NB4 (cell line): ENCODE data around the gene PDE7B.
A peak's percentile ranks its signal among the peaks of the same experiment; 100 is the strongest.

Source experiments
- DNase-seq: peaks from one replicate; pipeline ENCODE4 v3.0.0; 2010; ENCODE audit warnings: low read depth
- H3K4me3 ChIP-seq: one replicate; pipeline ENCODE4 v1.5.1; 2011; ENCODE audit warnings: mild to moderate bottlenecking, low read depth, low read length, moderate library complexity
- CTCF ChIP-seq: IDR thresholded peaks from one replicate; pipeline ENCODE4 v1.5.1; 2012; ENCODE audit warnings: low read depth, low read length
- MAX ChIP-seq: IDR thresholded peaks from 2 replicates; pipeline ENCODE4 v1.6.1; 2011; ENCODE audit warnings: low read depth, low read length
- MYC ChIP-seq: IDR thresholded peaks from 2 replicates; pipeline ENCODE4 v1.6.1; 2011; ENCODE audit warnings: low read depth, low read length
- POLR2A ChIP-seq: IDR thresholded peaks from 2 replicates; pipeline ENCODE4 v1.6.1; 2011; ENCODE audit warnings: mild to moderate bottlenecking; ENCODE audit not compliant: insufficient read length; ENCODE audit errors: extremely low read depth

PDE7B gene

GRCh38 chr6:135994857-135995544, 143.5 kb downstream of the PDE7B start:
- peak; percentile 10 for DNase-seq
- no peak for TF ChIP-seq CTCF
- TF ChIP-seq MAX: no peak
- no peak for TF ChIP-seq POLR2A
- no peak for TF ChIP-seq MYC
- no peak overlapping the region for H3K4me3 ChIP-seq

- no peak for DNase-seq
- TF ChIP-seq MYC (no peak), POLR2A (no peak), CTCF (no peak), MAX (no peak)
- no peak overlapping the region for H3K4me3 ChIP-seq
Measured at GRCh38 chr6:135995545-135995898, 144.0 kb downstream of the PDE7B start.

GRCh38 chr6:135996668-135997067, 145.2 kb downstream of the PDE7B start:
- TF ChIP-seq MAX (no peak), CTCF (no peak), MYC (no peak), POLR2A (no peak)
- H3K4me3 ChIP-seq: no peak overlapping the region
- DNase-seq: no peak

GRCh38 chr6:135999393-135999792, 147.9 kb downstream of the PDE7B start:
- H3K4me3 ChIP-seq: no peak overlapping the region
- TF ChIP-seq POLR2A (no peak), MYC (no peak), CTCF (no peak), MAX (no peak)
- DNase-seq: no peak

GRCh38 chr6:136007345-136007744, 155.8 kb downstream of the PDE7B start:
- DNase-seq: peak; percentile 31
- no peak for TF ChIP-seq MAX
- no peak for TF ChIP-seq CTCF
- TF ChIP-seq MYC: no peak
- TF ChIP-seq POLR2A: no peak
- H3K4me3 ChIP-seq: no peak overlapping the region
